ENCODE data around the gene DPEP3.

The DPEP3 gene

DNA sequence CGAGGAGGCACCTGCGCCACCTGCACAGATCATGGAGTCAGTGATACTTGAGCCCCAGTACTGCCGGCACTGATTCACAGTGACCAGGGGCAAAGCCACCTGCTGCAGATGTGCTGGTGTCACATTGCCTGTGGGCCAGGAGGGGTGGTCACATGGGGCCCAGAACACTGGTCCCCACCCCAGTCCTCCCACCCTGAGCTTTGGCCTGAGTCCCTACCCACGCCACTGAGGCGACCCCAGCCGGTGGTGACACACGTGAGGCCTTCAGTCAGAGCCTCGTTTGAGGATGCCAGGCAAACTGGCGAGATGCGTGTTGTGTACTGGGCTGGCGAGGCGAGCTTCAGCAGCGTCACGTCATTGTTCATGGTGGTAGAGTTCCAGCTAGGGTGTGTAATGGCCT, 50.1 kb downstream of the DPEP3 start:
- DNase-seq, result no peak

DNA sequence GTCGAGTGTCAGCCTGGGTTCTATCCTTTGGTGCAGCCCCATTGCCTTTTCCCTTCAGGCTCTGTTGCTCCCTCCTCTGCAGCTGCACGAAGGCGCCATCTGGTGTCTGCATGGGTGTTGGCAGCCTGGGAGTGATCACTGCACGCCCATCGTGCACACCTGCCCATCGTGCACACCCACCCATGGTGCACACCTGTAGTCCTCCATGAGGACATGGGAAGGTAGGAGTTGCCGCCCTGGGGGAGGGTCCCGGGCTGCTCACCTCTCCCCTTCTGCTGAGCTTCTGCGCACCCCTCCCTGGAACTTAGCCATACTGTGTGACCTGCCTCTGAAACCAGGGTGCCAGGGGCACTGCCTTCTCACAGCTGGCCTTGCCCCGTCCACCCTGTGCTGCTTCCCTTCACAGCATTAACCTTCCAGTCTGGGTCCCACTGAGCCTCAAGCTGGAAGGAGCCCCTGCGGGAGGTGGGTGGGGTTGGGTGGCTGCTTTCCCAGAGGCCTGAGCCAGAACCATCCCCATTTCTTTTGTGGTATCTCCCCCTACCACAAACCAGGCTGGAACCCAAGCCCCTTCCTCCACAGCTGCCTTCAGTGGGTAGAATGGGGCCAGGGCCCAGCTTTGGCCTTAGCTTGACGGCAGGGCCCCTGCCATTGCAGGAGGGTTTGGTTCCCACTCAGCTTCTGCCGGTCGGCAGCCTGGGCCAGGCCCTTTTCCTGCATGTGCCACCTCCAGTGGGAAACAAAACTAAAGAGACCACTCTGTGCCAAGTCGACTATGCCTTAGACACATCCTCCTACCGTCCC, 51.5 kb downstream of the DPEP3 start:
- peak; percentile 65 for DNase-seq

DNA sequence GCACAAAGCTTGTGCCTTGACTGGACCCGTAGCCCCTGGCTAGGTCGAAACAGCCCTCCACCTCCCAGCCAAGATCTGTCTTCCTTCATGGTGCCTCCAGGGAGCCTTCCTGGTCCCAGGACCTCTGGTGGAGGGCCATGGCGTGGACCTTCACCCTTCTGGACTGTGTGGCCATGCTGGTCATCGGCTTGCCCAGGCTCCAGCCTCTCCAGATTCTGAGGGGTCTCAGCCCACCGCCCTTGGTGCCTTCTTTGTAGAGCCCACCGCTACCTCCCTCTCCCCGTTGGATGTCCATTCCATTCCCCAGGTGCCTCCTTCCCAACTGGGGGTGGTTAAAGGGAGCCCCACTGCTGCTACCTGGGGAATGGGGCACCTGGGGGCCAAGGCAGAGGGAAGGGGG, 52.2 kb downstream of the DPEP3 start:
- no peak for DNase-seq

DNA sequence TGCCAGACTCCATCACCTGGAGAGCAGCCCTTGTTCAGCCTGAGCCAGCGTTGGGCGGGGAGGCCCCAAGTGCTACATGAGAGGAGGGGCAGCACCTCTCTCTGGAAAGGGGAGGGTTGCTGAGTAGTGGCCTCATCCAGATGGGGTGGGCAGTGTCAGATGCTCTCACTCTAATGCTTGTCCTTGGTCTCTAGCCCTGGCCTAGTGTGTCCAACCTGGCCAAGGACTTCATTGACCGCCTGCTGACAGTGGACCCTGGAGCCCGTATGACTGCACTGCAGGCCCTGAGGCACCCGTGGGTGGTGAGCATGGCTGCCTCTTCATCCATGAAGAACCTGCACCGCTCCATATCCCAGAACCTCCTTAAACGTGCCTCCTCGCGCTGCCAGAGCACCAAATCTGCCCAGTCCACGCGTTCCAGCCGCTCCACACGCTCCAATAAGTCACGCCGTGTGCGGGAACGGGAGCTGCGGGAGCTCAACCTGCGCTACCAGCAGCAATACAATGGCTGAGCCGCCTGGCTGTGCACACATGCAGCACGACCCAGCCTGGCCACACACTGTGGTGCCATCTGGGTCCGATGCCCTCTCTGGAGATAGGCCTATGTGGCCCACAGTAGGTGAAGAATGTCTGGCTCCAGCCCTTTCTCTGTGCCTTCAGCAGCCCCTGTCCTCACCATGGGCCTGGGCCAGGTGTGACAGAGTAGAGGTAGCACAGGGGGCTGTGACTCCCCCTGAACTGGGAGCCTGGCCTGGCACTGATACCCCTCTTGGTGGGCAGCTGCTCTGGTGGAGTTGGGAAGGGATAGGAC, 53.0 kb downstream of the DPEP3 start:
- DNase-seq, result no peak

DNA sequence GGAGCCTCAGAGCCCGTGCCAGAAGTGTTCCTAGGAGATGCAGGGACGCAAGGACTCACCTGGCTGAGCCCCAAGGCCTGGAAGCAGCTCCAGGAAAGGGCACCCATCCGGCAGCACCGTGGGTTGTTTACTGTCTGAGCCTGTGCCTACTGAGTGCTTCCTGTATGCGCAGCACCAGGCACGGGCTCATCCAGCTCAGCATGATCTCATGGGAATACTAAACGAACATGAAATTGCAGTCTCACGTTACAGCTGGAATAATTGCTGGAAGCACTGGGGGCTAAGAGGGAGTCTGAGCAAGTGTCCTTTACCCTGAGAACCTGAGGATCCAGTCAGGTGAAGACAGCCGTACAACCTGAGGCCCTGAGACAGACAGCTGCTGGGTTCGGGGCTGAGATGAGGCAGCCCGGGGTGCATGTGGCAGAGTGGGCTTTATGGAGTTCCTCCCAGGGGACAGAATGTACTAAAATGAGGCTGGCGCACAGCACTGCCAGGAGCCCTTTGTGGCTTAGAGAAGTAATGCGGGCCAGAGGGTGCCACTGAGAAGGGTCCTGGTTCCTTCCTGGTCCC, 54.0 kb downstream of the DPEP3 start:
- DNase-seq, result no peak

Measured in central memory CD4-positive, alpha-beta T cell (primary cell).